GM12873 (cell line): ENCODE measurements around the gene NRDC.

Experiments used
- TF ChIP-seq, protein P1 (sequence below): IDR thresholded peaks from 2 replicates; pipeline ENCODE4 v1.5.1; 2012; ENCODE audit warnings: low read depth, mild to moderate bottlenecking, moderate library complexity, low read length, control low read depth; ENCODE audit not compliant: insufficient read depth; ENCODE audit errors: missing control alignments

The NRDC gene

DNA sequence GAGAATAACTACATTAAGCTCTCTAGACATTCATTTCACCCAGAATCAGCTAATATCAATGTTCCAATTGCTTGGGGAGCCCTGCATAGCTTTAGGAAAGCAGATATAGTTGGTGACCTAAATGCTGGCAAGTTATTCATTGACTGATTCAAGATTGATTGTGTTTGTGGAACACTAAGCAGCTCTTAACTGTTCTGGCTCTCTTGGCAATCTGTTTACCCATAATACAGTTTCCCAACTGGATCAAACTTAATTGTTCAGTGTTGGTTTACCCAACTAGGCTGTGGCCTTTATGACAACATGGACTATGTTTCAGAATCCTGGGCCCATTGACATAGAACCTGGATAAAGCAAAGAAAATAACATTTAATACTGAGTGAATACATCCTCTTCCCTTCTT, 83.7 kb downstream of the NRDC start:
- TF ChIP-seq, protein P1, sequence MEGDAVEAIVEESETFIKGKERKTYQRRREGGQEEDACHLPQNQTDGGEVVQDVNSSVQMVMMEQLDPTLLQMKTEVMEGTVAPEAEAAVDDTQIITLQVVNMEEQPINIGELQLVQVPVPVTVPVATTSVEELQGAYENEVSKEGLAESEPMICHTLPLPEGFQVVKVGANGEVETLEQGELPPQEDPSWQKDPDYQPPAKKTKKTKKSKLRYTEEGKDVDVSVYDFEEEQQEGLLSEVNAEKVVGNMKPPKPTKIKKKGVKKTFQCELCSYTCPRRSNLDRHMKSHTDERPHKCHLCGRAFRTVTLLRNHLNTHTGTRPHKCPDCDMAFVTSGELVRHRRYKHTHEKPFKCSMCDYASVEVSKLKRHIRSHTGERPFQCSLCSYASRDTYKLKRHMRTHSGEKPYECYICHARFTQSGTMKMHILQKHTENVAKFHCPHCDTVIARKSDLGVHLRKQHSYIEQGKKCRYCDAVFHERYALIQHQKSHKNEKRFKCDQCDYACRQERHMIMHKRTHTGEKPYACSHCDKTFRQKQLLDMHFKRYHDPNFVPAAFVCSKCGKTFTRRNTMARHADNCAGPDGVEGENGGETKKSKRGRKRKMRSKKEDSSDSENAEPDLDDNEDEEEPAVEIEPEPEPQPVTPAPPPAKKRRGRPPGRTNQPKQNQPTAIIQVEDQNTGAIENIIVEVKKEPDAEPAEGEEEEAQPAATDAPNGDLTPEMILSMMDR, result no peak

DNA sequence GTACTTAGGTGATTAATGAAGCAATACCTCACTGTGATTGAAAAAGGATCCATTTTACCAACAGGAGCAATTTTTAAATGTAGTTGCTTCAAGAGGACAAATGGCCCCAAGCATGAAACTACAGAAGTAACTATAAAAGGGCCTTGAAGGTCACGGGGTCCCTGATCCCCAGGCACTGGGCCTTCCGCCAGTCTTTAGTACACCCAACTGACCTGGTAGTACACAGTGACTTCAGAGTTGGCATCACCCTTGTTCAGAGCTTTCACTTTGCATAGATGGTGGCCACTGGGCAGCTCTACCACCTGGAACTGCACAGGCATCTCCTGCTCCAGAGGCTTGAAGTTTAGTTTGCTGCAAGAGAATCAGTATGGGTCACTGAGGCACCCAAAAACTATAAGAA, 84.3 kb downstream of the NRDC start:
- TF ChIP-seq, protein P1, result no peak

DNA sequence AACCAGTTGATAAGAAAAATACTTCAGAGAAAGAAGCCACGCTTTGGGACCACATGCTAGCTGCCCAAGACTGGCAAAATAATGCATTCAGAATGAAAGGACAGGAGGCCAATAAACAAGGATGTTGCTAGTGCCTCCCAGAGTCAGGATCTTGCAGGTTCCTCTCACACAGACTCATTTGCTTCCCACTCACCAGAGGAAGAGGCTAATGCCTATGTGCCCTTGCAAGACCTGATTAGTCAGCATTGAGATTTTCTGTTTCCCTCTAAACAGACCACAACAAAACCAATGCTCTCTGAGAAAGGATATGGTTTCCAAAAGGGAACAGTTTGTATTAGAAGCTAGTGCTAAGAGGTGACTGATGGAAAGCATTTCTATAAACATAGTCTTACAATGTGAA, 85.7 kb downstream of the NRDC start:
- TF ChIP-seq, protein P1, result no peak

DNA sequence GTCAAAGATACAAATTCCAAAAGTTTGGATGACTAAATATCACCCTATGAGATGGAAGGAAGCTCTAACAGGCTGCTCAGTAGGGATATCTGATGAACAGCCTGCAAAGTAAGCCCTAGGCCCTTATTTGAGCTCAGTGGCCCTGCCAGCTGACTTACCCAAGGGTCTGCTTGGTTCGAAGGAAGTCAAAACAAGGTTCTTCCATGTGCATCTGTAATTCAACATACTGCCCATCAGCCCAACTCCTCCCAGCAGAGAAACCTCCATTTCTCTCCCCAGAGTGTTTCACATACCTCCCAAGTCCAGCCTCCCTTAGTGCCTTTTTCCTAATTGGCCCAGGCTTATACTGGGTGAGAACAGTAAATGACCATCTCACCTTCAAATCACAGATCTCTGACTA, 86.6 kb downstream of the NRDC start:
- TF ChIP-seq, protein P1, result no peak

DNA sequence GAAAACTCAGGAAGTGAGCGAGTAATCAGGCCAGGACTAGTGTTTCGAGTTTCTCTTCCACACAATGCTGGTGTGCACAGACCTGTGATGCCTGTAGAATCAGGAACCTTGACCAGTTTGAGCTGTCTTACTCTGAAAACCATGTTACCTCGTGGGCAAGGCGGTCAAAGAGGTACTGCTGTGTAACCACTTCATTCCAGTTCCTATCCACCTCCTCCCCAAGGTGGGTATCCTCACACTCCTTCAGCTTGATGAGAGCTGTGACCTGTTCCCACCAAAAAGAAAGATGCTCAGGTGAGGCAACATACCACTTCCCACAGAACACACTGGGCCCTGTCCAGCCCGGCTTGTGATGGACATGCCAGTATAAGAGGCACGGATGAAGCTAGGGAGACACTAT, 88.1 kb downstream of the NRDC start:
- TF ChIP-seq, protein P1, result no peak

DNA sequence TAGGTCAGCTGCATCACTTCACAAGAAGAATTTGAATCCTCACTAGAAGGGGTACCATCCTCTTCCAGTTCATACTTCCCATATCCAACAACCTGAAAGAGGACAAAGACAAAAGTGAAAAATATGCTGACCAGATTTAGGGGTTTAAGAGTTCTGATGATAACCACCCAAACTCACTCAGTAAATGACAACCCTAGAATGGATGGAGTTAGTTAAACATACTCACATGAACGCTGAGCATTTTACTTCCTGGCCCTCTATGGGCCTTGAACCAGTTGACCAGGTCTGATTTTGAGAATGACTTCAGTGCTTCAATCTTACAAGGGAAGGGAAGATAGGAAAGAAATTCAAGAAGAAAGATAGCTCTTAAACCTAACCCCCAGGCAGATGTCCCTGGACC, 89.2 kb downstream of the NRDC start:
- TF ChIP-seq, protein P1, result no peak

DNA sequence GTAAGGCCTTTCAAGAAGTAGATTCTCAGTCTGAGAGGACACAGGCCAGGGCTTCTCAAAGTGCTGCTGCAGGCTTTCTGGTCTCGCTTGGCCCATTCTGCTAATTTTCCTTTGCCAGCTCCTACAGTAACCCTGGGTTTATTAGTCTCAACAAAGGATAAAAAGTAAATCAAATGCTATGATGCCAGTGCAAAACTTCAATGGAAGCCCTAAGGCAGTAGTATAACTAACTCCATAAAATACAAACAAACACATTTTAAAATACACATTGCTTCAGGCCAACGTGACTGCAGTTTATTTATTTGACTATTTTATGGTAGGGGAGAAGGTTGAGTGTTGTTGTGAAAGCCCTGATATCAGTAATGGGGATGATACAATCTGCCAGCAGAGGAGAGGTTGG, 89.6 kb downstream of the NRDC start:
- TF ChIP-seq, protein P1, result no peak
